K562 (cell line): ENCODE results near the gene PRKAR1B. TPM values are rescaled to one million over a fixed set of nuclear protein-coding genes. Genes with fewer than 3 reads are reported as not detected.

ENCODE experiments used
- BCL6 ChIP-seq: fragments of 250-450 bp; sonication (Bioruptor Pico); IDR thresholded peaks from 2 replicates; pipeline ENCODE4 v1.4.0; 2020
- ETS2 ChIP-seq: IDR thresholded peaks from 2 replicates; pipeline ENCODE4 v1.6.1; 2016; ENCODE audit warnings: borderline replicate concordance, missing genetic modification characterization, mild to moderate bottlenecking, moderate library complexity, missing compliant biosample characterization; ENCODE audit not compliant: poor library complexity, severe bottlenecking
- HDAC3 ChIP-seq: fragments of 450-650 bp; IDR thresholded peaks from 2 replicates; pipeline ENCODE4 v1.6.1; 2018; ENCODE audit warnings: borderline replicate concordance, mild to moderate bottlenecking, moderate library complexity; ENCODE audit not compliant: partially characterized antibody
- HES1 ChIP-seq: fragments of 450-650 bp; IDR thresholded peaks from 2 replicates; pipeline ENCODE4 v1.6.1; 2016; ENCODE audit warnings: low read depth, mild to moderate bottlenecking, moderate library complexity
- KAT8 ChIP-seq: fragments of 450-650 bp; IDR thresholded peaks from 2 replicates; pipeline ENCODE4 v1.6.1; 2016; ENCODE audit warnings: low read depth, mild to moderate bottlenecking
- KLF13 ChIP-seq: fragments of 450-650 bp; IDR thresholded peaks from 2 replicates; pipeline ENCODE4 v1.6.1; 2016; ENCODE audit warnings: missing genetic modification characterization, low read depth, mild to moderate bottlenecking, missing compliant biosample characterization, moderate library complexity, borderline replicate concordance
- NFATC3 ChIP-seq: fragments of 450-650 bp; IDR thresholded peaks from 2 replicates; pipeline ENCODE4 v1.6.1; 2017; ENCODE audit warnings: mild to moderate bottlenecking
- POLR3A ChIP-seq: IDR thresholded peaks from 2 replicates; pipeline ENCODE4 v1.6.1; 2011; ENCODE audit warnings: borderline replicate concordance, mild to moderate bottlenecking, moderate library complexity; ENCODE audit not compliant: insufficient read length, insufficient read depth; ENCODE audit errors: extremely low read depth
- PPARD ChIP-seq: fragments of 250-450 bp; sonication (Bioruptor Pico); IDR thresholded peaks from 2 replicates; pipeline ENCODE4 v1.8.0; 2022; ENCODE audit warnings: inconsistent platforms, mild to moderate bottlenecking, moderate library complexity
- SMAD4 ChIP-seq: fragments of 250-450 bp; sonication (Bioruptor Pico); conservative IDR thresholded peaks from 2 replicates; pipeline ENCODE4 v1.8.0; 2021; ENCODE audit warnings: inconsistent platforms, mild to moderate bottlenecking, moderate library complexity
- TARDBP ChIP-seq: fragments of 450-650 bp; IDR thresholded peaks from 2 replicates; pipeline ENCODE4 v1.6.1; 2016
- TCF15 ChIP-seq: fragments of 250-450 bp; sonication (Bioruptor Pico); IDR thresholded peaks from 2 replicates; pipeline ENCODE4 v1.8.0; 2022; ENCODE audit warnings: moderate library complexity, mild to moderate bottlenecking, inconsistent platforms
- TEAD2 ChIP-seq: fragments of 450-650 bp; IDR thresholded peaks from 2 replicates; pipeline ENCODE4 v1.6.1; 2016; ENCODE audit warnings: missing genetic modification characterization, control low read depth, missing compliant biosample characterization
- TOE1 ChIP-seq, 2 experiments: fragments of 450-650 bp in 1 of 2; sonication (generic) in 1 of 2; formaldehyde crosslinking in 1 of 2; IDR thresholded peaks; 2 replicates each; pipeline versions ENCODE4 v1.7.1 to v1.8.0; 2016 to 2022; ENCODE audit warnings: borderline replicate concordance in 2 of 2, mild to moderate bottlenecking in 2 of 2, antibody characterized with exemption in 1 of 2, inconsistent platforms in 1 of 2, low read depth in 1 of 2, missing genetic modification reagents in 1 of 2, moderate library complexity in 1 of 2
- U2AF1 ChIP-seq: fragments of 200-400 bp; formaldehyde crosslinking; optimal IDR thresholded peaks from 2 replicates; pipeline ENCODE3; 2017; ENCODE audit warnings: mild to moderate bottlenecking, low read depth, low read length, moderate library complexity
- ZNF140 ChIP-seq: fragments of 250-450 bp; sonication (Bioruptor Pico); IDR thresholded peaks from 2 replicates; pipeline ENCODE4 v1.8.0; 2021; ENCODE audit warnings: moderate library complexity, mild to moderate bottlenecking, inconsistent platforms
- ZNF263 ChIP-seq: sonication (generic); formaldehyde crosslinking; IDR thresholded peaks from 2 replicates; pipeline ENCODE4 v1.8.0; 2022; ENCODE audit warnings: mild to moderate bottlenecking, missing genetic modification reagents, borderline replicate concordance
- ZNF280B ChIP-seq: fragments of 250-450 bp; sonication (Bioruptor Pico); IDR thresholded peaks from 2 replicates; pipeline ENCODE4 v1.5.1; 2021; ENCODE audit warnings: mild to moderate bottlenecking
- ZNF316 ChIP-seq: fragments of 450-650 bp; IDR thresholded peaks from 2 replicates; pipeline ENCODE4 v1.6.1; 2016
- ZNF655 ChIP-seq: fragments of 250-450 bp; sonication (Bioruptor Pico); IDR thresholded peaks from 2 replicates; pipeline ENCODE4 v1.5.0; 2021
- ZNF778 ChIP-seq: fragments of 450-650 bp; formaldehyde crosslinking; IDR thresholded peaks from 2 replicates; pipeline ENCODE4 v1.4.0; 2020; ENCODE audit warnings: mild to moderate bottlenecking, moderate library complexity
- polyA plus RNA-seq, 8 experiments: library from polyadenylated mRNA; depleted of rRNA in 4 of 8; stranded (reverse) in 5 of 8; unstranded in 3 of 8; fragments of >200 nt; fragmentation: Nextera tagmentation in 2 of 8; fragmentation: Illumina TruSeq in 1 of 8; extraction: Ambion mirVana in 2 of 8; extraction: Trizol in 1 of 8; gene quantifications; 2 replicates each; pipeline versions ENCODE4 v1.2.1 to v1.2.3, GENCODE V29; 2011 to 2014; ENCODE audit warnings: inconsistent platforms in 1 of 8, missing spikeins in 1 of 8
- total RNA-seq, 7 experiments: library from RNA; depleted of rRNA in 6 of 7; stranded (reverse); fragments of >200 nt in 6 of 7; fragmentation: Illumina TruSeq in 2 of 7; extraction: Trizol in 2 of 7; gene quantifications; 2 replicates each; pipeline versions ENCODE4 v1.2.1 to v1.2.3, GENCODE V29; 2011 to 2021; ENCODE audit warnings: low replicate concordance in 1 of 7
- TF ChIP-seq, protein P1 (sequence below): fragments of 250-450 bp; sonication (Bioruptor Pico); IDR thresholded peaks from 2 replicates; pipeline ENCODE4 v1.8.0; 2021; ENCODE audit warnings: mild to moderate bottlenecking, moderate library complexity

PRKAR1B gene
- total and polyA plus RNA-seq, 9 of the 15 experiments (the other 6 are each of a cell fraction or from before 2014, with no cell fraction given): 0.99 to 30.5 (median 12.7) TPM

GRCh38 chr7:604001-604883, 122.8 kb downstream of the PRKAR1B start (continued):
- TF ChIP-seq, protein P1, sequence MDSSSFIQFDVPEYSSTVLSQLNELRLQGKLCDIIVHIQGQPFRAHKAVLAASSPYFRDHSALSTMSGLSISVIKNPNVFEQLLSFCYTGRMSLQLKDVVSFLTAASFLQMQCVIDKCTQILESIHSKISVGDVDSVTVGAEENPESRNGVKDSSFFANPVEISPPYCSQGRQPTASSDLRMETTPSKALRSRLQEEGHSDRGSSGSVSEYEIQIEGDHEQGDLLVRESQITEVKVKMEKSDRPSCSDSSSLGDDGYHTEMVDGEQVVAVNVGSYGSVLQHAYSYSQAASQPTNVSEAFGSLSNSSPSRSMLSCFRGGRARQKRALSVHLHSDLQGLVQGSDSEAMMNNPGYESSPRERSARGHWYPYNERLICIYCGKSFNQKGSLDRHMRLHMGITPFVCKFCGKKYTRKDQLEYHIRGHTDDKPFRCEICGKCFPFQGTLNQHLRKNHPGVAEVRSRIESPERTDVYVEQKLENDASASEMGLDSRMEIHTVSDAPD (CRISPR knock-in tag): peak; percentile 6; the same call in 1 of the 2 replicates
- TF ChIP-seq ZNF263 (CRISPR knock-in tag) (peak; percentile 71; the same call in 1 of the 2 replicates), KAT8 (no peak), ZNF778 (CRISPR knock-in tag) (no peak), NFATC3 (no peak), SMAD4 (CRISPR knock-in tag) (peak; percentile 96), TEAD2 (no peak), KLF13 (tag) (no peak; the same call in none of the 2 replicates), ETS2 (tag) (peak; percentile 18), PPARD (CRISPR knock-in tag) (no peak), ZNF655 (CRISPR knock-in tag) (no peak), TCF15 (CRISPR knock-in tag) (peak; percentile 84; the same call in 1 of the 2 replicates), U2AF1 (no peak), ZNF140 (CRISPR knock-in tag) (no peak), HES1 (peak; percentile 74), ZNF280B (no peak), TOE1 (IDR thresholded peaks at IDR 0.05; ENCODE audit: borderline replicate concordance) (peak; percentile 69; the same call in 1 of the 2 replicates), TOE1 (CRISPR knock-in tag; IDR thresholded peaks at IDR 0.05; ENCODE audit: borderline replicate concordance, low read depth) (0 out of 2 replicates have a peak, but pooled peaks have one; percentile 61), ZNF316 (no peak; the same call in 1 of the 2 replicates), HDAC3 (peak; percentile 61), POLR3A (no peak), BCL6 (CRISPR knock-in tag) (no peak), TARDBP (no peak)
